Small intestine (tissue), 7 donors: ENCODE data around the gene FILIP1. TPM values are rescaled to one million over a fixed set of nuclear protein-coding genes. Genes with fewer than 3 reads are reported as not detected.

Source experiments
- DNase-seq, 2 donors: peaks; one replicate each; pipeline versions ENCODE4 v3.0.0 to v3.0.0-alpha.2; 2013
- FAIRE-seq: peaks from 2 replicates; lab custom pipeline; 2012; peaks lifted over from hg19 to GRCh38; lab: Jason Lieb, UNC
- H3K27ac ChIP-seq, 3 donors: one replicate each; pipeline ENCODE4 v1.5.1; 2013; ENCODE audit warnings: low read length in 2 of 3, mild to moderate bottlenecking in 2 of 3, control low read depth in 1 of 3, inconsistent platforms in 1 of 3, low read depth in 1 of 3, moderate library complexity in 1 of 3
- H3K27me3 ChIP-seq, 3 donors: one replicate each; pipeline ENCODE4 v1.6.1; 2013; ENCODE audit warnings: low read length in 3 of 3, inconsistent platforms in 1 of 3; ENCODE audit not compliant: control insufficient read depth in 3 of 3, insufficient read depth in 3 of 3
- H3K36me3 ChIP-seq, 3 donors: one replicate each; pipeline ENCODE4 v1.6.1; 2013; ENCODE audit warnings: low read length in 3 of 3, inconsistent platforms in 1 of 3, low read depth in 1 of 3, mild to moderate bottlenecking in 1 of 3, moderate library complexity in 1 of 3; ENCODE audit not compliant: control insufficient read depth in 3 of 3, insufficient read depth in 2 of 3
- H3K4me1 ChIP-seq, 3 donors: one replicate each; pipeline ENCODE4 v1.6.1; 2013; ENCODE audit warnings: low read length in 2 of 3, inconsistent platforms in 1 of 3, low read depth in 1 of 3, mild to moderate bottlenecking in 1 of 3, moderate library complexity in 1 of 3; ENCODE audit not compliant: control insufficient read depth in 3 of 3, insufficient read depth in 2 of 3
- H3K4me3 ChIP-seq, 3 donors: one replicate each; pipeline ENCODE4 v1.5.1; 2013; ENCODE audit warnings: low read length in 3 of 3, control low read depth in 1 of 3, inconsistent platforms in 1 of 3, low read depth in 1 of 3, mild to moderate bottlenecking in 1 of 3, moderate library complexity in 1 of 3
- H3K9me3 ChIP-seq, 2 donors: one replicate each; pipeline ENCODE4 v1.6.1; 2013; ENCODE audit warnings: low read depth in 1 of 2, low read length in 1 of 2; ENCODE audit not compliant: control insufficient read depth in 2 of 2, insufficient read depth in 1 of 2
- WGBS, 3 donors: extraction: QIAGEN DNeasy Blood & Tissue Kit; methylation state at CpG; one replicate each; pipeline ENCODE4 v1.1.7; 2013; 5-methylcytosine and 5-hydroxymethylcytosine counted together
- polyA plus RNA-seq, 4 donors: library from polyadenylated mRNA; stranded (reverse) in 3 of 4; unstranded in 1 of 4; fragments of 200-250 nt in 3 of 4; fragments of 120-200 nt in 1 of 4; gene quantifications; one replicate each; pipeline versions ENCODE4 v1.2.1 to v1.2.3, GENCODE V29; 2013
- donor health status: healthy with polysubstance abuse.
- donor health status: control.
- donor health status: control.
- donor health status: Bipolar disorder and iron deficiency.
- donor health status: healthy.

The FILIP1 gene
- polyA plus RNA-seq, 4 donors, result 0.54 to 1.8 (median 1.4) TPM; not detected in 1

DNA sequence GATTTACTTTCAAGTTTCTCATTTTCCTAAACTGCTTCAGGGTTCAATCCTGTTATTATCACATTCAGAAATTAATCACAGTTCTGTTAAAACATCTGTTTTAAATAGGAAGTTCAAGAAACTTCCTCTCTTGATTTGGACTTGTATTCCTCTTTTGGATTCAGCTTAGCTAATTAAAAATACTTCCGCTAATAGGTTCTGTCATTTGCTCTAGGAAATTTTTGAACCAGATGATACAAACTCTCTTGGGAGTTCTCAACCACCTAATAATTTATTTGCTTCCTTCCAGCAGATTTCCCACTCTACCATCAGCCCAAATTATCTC is 193.1 kb downstream of the FILIP1 start:
- no peaks in the 10 kb centered on the region for H3K27me3 ChIP-seq
- peaks cover 0 to 3% of the 10 kb centered on the region in 2 donors for H3K9me3 ChIP-seq
- H3K27ac ChIP-seq, result no peak overlapping the region
- FAIRE-seq (no peak), DNase-seq (no peak)
- H3K4me3 ChIP-seq, result no peak overlapping the region
- no peaks in the 10 kb centered on the region for H3K4me1 ChIP-seq
- WGBS, 3 donors, result 47 to 73% (median 48%) methylated on average over 1 of the region's 1 CpG
- H3K36me3 ChIP-seq, result no peaks in the 10 kb centered on the region

DNA sequence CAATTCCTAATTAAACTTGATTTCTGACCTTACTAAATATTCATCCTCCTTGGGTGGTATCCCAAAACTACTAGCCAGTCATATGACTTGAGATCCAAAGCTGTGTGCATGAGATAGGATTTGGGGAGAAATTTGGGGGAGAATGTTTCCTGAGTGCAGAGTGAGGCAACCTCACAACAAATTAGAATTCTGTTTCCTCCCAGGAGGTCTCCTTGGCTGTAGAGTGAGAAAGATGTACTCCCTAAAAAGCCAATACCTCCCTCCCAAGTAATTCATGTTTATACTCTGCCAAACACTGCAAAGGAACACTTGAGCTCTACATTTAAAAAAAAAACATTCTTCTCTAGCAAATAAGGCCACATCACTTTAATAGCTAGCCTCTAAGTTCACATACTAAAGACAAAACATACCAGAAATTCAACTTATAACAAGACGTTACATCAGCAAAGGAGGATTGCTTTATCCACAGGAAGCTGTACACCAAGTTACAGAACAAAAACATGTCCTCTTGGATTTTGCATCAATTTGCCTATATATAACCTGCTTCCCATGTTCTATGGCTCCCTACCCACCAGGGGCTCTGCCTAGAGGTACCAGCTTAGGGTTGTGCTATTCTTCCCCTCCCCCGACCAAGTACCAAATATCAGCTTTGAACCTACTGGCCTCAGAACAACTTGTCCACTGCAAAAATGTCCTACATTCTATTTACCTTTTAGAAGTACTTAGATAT is 193.6 kb downstream of the FILIP1 start:
- no peak for FAIRE-seq
- WGBS, 3 donors, result 66 to 83% (median 73%) methylated on average over 2 of the region's 2 CpGs
- H3K27ac ChIP-seq, result peak overlapping the region in 1 of 3 donors; percentile 34

DNA sequence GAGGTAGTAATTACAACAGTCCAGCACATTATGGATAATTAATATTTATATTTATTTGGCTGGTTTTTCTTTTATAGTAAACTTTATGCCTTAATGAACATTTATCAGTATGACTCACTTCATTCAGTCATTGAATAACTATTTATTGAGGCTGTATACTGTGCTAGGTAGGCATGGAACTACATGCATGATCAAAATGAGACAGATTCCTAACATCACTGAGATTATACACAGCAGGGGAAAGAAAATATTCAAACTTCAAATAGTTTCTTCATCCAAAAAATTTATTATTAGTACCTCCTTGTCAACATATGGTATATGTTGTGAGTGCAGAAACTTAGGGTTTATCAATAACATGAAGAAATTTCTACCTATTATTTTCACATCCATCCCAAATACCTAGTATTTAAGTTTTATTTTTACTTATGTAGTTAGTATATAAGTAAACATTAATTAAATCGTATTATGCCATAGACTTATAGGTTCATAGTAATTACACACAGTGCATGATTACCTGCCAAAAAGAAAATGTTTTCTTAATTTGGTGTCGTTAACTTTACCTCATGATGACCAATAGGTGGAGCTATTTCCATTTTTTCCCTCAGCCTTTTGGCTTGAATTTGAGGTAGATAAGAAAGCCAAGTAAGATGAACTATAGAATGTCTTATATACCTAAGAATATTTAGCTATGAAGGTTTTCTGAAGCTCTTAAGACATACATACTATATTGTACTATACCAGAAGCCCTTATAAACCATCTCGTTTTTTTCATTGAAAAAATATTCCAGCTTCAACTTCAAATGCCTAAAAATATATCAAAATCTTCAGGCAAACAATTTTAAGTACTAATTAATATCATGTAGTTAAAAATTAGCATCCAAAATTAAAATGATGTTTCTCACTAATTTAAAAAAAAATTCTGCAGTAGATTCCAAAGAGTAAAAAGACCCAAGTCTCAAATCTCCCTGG is 196.5 kb downstream of the FILIP1 start:
- WGBS, 3 donors, result 2 to 8% (median 3%) methylated on average over 3 of the region's 3 CpGs
- peak; percentile 94 for FAIRE-seq
- H3K4me3 ChIP-seq, result no peak overlapping the region

More for the DNA sequence above, 193.6 kb downstream of the FILIP1 start:
- Histone ChIP-seq H3K4me3 (no peak overlapping the region), H3K36me3 (no peaks in the 10 kb centered on the region), H3K27me3 (no peaks in the 10 kb centered on the region), H3K9me3 (peaks cover 0 to 3% of the 10 kb centered on the region in 2 donors), H3K4me1 (no peaks in the 10 kb centered on the region)
- DNase-seq, result no peak

DNA sequence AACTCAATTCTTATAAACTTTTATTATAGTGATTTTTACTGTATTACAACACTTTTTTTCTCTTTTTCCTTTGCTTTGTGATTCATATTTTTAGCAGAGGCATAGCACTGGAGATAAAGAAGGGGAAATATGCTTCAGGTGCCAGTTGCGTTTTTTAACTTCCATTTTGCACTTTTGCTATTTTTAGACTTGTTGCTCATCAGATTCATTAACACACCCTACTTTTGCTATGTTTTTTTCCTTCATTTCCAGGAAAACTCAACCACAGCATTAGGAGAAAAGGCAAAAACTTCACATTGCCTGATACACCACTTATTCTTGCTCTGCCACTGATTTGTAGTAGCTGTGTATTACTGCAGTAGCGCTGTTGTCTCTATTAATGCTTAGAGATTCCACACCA is 201.0 kb downstream of the FILIP1 start:
- WGBS, 3 donors, result 92 to 98% (median 97%) methylated on average over 2 of the region's 2 CpGs
- no peak for DNase-seq
- no peak for FAIRE-seq
- Histone ChIP-seq H3K4me3 (no peak overlapping the region), H3K4me1 (no peaks in the 10 kb centered on the region), H3K36me3 (peaks cover 0 to 2% (median 0%) of the 10 kb centered on the region in 3 donors), H3K27me3 (no peaks in the 10 kb centered on the region), H3K9me3 (no peaks in the 10 kb centered on the region), H3K27ac (no peak overlapping the region)

More for the DNA sequence above, 196.5 kb downstream of the FILIP1 start:
- Histone ChIP-seq H3K4me1 (no peaks in the 10 kb centered on the region), H3K9me3 (no peaks in the 10 kb centered on the region), H3K36me3 (no peaks in the 10 kb centered on the region), H3K27me3 (no peaks in the 10 kb centered on the region), H3K27ac (no peak overlapping the region)
- peak; percentile 67 to 68 for DNase-seq

DNA sequence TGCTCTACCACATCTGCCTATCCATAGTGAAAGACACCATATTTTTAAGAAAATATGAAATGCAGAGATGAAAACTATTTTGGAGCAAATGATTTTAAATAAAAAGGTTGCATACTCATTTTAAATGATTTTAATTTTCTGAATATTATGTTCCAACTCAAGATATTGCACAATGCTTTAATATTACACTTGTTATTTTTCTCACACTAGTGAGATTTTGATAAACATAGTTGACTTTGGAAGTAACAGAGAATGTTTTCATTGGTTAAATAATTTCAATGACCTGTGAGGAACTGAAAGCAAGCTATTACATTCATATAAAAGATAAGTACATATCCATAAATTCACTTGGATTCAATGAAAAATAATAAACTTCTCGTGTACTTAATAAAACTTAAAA is 201.9 kb downstream of the FILIP1 start:
- Histone ChIP-seq H3K9me3 (no peaks in the 10 kb centered on the region), H3K27ac (no peak overlapping the region), H3K36me3 (peaks cover 0 to 2% (median 0%) of the 10 kb centered on the region in 3 donors), H3K4me1 (no peaks in the 10 kb centered on the region), H3K27me3 (no peaks in the 10 kb centered on the region), H3K4me3 (no peak overlapping the region)
- 69 to 86% (median 81%) methylated on average over 1 of the region's 1 CpG for WGBS, 3 donors
- FAIRE-seq, result no peak
- no peak for DNase-seq

DNA sequence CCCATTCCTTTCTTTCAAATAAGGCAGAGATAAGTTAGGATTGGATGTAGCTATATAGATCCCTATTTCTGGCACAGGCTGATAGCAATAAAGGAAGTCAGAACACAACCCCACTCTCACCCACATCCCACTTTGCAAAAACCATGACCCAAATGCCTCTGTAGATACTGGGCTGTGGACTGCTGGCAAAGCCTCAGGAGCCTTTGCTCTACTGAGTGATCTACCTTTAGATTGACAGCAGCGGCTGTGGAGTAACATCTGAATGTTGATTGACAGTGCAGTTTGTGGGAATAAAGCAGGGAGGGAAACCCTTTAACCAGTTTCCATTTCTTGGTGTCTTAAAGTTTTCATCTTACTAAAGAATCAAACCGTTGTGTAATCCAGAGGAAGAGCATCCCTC is 202.3 kb downstream of the FILIP1 start:
- H3K4me1 ChIP-seq, result no peaks in the 10 kb centered on the region

DNA sequence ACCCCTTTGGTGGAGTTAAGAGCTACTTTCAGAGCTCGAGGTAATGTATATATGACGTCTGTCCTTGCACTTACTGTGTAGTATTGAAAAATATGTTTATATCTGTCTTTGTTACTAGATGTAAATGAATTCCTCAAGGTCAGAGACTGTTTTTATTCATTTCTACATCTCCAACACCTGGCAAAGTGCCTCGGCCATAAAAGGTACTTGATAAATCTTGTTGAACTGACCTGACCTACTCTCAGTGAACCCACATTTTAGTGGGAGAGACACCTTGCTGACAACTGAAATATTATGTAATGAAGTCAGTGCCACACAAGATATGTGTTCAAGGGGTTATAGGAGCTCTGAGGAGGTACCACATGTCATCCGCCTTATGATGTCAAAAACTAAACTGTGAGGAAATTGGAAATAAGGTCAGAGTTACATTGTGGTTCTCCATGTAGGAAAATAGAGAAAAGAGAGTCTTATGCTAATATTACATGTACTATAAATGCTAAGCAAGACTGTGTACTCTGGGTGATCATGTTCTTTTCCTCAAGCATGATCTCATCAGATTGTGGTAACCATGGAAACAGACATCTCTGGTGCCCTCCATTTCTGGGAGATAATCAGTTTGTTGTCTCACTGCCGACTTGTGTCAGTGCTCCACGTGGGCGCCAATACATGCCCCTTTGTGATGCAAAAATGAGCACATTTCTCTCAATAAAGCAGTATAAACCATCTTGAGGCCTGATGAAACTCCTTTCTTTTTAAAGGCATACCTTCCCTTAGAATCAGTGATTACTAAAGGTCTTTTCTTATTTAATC is 203.3 kb downstream of the FILIP1 start:
- peaks cover 0 to 2% (median 0%) of the 10 kb centered on the region in 3 donors for H3K36me3 ChIP-seq
- WGBS, 3 donors, result 68 to 72% (median 71%) methylated on average over 7 of the region's 7 CpGs
- H3K4me1 ChIP-seq, result peaks cover 0 to 3% (median 0%) of the 10 kb centered on the region in 3 donors
- H3K9me3 ChIP-seq, result no peaks in the 10 kb centered on the region
- no peak overlapping the region for H3K27ac ChIP-seq
- no peak overlapping the region for H3K4me3 ChIP-seq
- H3K27me3 ChIP-seq, result no peaks in the 10 kb centered on the region
- DNase-seq (no peak), FAIRE-seq (no peak)

More for the DNA sequence above, 202.3 kb downstream of the FILIP1 start:
- DNase-seq (no peak), FAIRE-seq (no peak)
- Histone ChIP-seq H3K27ac (no peak overlapping the region), H3K9me3 (no peaks in the 10 kb centered on the region), H3K27me3 (no peaks in the 10 kb centered on the region), H3K4me3 (no peak overlapping the region), H3K36me3 (peaks cover 0 to 2% (median 0%) of the 10 kb centered on the region in 3 donors)
- WGBS, 3 donors, result 81 to 89% (median 84%) methylated on average over 2 of the region's 2 CpGs

DNA sequence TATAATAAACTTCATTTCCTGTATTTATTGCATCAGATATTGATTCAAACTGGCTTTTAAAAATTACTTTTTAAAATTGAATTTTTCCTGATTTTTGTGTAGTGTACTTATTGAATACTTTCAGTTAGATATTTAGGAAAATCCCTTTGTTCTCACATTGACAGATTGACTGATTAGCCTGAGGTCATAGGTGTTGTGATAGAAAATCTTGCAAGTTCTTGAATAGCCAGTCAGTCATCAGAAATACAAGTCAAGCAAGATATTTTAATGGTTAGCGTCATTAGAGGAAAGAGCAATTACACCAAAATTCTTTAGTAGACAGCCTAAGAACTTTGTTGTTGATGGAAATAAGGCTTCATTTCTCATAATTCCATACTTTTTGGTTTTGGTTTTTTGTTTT is 205.6 kb downstream of the FILIP1 start:
- no peak for DNase-seq
- no peaks in the 10 kb centered on the region for H3K27me3 ChIP-seq
- peaks cover 0 to 3% (median 0%) of the 10 kb centered on the region in 3 donors for H3K4me1 ChIP-seq
- WGBS, 3 donors, result 88 to 96% (median 96%) methylated on average over 1 of the region's 1 CpG
- no peak overlapping the region for H3K27ac ChIP-seq
- no peak overlapping the region for H3K4me3 ChIP-seq
- no peaks in the 10 kb centered on the region for H3K9me3 ChIP-seq
- peaks cover 0 to 2% (median 0%) of the 10 kb centered on the region in 3 donors for H3K36me3 ChIP-seq
- no peak for FAIRE-seq
